Hepatocyte (in vitro differentiated cells): ENCODE measurements around the gene SHROOM4.

ENCODE experiments used
- CTCF ChIP-seq: fragments of 200-600 bp; sonication (generic); IDR thresholded peaks from 2 replicates; pipeline ENCODE4 v1.5.1; 2016; ENCODE audit warnings: antibody characterized with exemption, mild to moderate bottlenecking; ENCODE audit not compliant: poor library complexity
- EZH2 ChIP-seq: fragments of 200-600 bp; sonication (generic); IDR thresholded peaks from 2 replicates; pipeline ENCODE4 v1.6.1; 2016; ENCODE audit warnings: antibody characterized with exemption, mild to moderate bottlenecking, borderline replicate concordance
- EZH2phosphoT487 ChIP-seq: fragments of 200-600 bp; sonication (generic); IDR thresholded peaks from one replicate; pipeline ENCODE4 v1.6.1; 2018; ENCODE audit warnings: antibody characterized with exemption, mild to moderate bottlenecking, low read depth, moderate library complexity; ENCODE audit not compliant: unreplicated experiment, severe bottlenecking

DNA sequence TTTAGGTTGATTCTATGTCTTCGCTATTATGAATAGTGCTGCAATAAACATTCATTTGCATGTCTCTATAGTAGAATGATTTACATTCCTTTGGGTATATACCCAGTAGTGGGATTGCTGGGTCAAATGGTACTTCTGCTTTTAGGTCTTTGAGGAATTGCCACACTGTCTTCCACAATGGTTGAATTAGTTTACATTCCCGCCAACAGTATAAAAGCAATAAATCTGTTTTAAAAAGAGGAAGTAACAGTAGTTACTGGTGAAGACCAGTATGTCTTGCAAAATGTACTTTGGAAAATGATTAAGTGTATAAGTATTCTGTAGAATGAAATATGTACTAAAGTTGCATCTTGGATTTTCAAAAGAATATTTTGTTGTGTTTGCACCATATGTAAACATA is 77.3 kb downstream of the SHROOM4 start:
- TF ChIP-seq CTCF (no peak), EZH2phosphoT487 (no peak), EZH2 (no peak)
